ENCODE results near the gene EFCC1. TPM values are rescaled to one million over a fixed set of nuclear protein-coding genes. Genes with fewer than 3 reads are reported as not detected.

Gene EFCC1
- total RNA-seq, 1 experiment from 2014 or later: 0.08 TPM

DNA sequence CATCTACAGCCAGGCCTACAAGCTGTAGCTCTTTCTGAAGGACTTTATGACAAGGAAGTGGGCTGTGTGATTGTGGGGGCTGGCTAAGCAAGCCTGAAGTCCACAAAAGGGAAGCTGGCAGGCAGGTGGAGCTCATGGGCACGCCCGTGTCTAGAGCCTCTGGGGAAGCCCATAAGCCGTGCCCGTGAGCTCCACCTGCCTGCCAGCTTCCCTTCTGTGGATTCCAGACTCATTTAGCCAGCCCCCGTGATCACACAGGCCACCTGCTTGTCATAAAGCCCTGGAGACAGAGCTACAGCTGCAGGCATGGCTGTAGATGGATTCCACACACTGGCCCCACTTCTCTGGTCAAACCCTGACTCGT is 15.2 kb downstream of the EFCC1 start:
- H3K27me3 ChIP-seq: no peaks in the 10 kb centered on the region
- H3K9me3 ChIP-seq (replicated peaks): no peaks in the 10 kb centered on the region
- no peak overlapping the region for H3K4me3 ChIP-seq
- H3K4me1 ChIP-seq: no peaks in the 10 kb centered on the region
- H3K27ac ChIP-seq: no peak overlapping the region
- DNase-seq: peak in 1 of 2 experiments; percentile 13
- no peaks in the 10 kb centered on the region for H3K36me3 ChIP-seq

DNA sequence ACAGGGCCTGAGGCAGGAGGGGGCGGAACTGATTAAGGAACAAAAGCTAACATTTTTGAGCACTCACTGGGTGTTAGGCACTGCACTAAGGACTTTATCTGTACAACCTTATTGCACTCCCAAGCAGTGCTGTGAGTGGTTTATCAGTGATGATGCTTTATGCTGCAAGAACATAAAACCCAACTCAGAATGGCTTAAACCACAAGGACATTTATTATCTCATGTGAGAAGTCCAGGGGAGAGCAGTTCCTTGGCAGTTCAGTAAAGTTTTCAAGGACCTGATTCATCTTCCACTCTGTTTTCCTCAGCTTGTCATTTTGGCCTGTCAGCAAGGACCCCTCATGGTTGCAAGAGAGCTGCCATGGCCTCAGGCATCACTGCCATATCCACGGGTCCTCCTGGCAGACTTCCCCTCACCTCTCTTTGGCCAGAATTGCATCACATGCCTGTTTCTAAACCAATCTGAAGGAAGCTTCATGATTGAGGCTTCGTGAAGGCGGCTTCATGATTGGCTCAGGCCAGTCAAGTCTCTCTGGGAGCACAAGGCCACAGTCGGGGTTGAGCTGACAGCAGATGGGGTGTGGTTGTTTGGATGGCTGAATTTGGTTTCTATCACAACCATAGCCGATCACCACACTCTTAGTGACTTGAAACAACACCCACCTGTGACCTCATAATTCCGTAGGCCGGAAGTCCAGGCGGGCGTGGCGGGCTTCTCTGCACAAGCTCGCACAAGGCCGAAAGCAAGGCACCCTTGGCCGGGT is 15.8 kb downstream of the EFCC1 start:
- H3K27ac ChIP-seq: no peak overlapping the region

DNA sequence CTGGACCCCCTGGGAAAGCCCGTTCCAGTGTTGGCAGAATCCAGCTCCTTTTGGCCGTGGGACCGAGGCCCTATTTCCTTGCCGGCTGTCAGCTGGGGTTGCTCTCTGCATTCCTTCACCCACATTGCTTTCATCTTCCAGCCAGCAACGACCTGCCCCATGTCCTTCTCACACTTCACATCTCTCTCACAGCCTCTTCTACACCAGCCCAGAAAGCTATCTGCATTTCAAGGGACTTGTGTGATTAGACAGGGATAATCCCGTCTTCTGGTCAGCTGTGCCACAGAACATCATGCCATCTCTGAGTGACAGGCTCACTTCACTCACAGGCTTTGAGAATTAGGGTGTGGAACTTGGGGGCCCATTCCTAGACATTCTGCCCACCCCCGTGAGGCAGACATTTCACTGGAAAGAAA is 16.4 kb downstream of the EFCC1 start:
- DNase-seq: no peak
- Histone ChIP-seq H3K27ac (no peak overlapping the region), H3K27me3 (no peaks in the 10 kb centered on the region), H3K9me3 (replicated peaks) (no peaks in the 10 kb centered on the region), H3K4me3 (no peak overlapping the region), H3K4me1 (no peaks in the 10 kb centered on the region), H3K36me3 (no peaks in the 10 kb centered on the region)

More for the DNA sequence above, 15.8 kb downstream of the EFCC1 start:
- H3K36me3 ChIP-seq: no peaks in the 10 kb centered on the region
- H3K4me1 ChIP-seq: no peaks in the 10 kb centered on the region
- H3K9me3 ChIP-seq (replicated peaks): no peaks in the 10 kb centered on the region
- no peak overlapping the region for H3K4me3 ChIP-seq
- no peak for DNase-seq
- H3K27me3 ChIP-seq: no peaks in the 10 kb centered on the region

DNA sequence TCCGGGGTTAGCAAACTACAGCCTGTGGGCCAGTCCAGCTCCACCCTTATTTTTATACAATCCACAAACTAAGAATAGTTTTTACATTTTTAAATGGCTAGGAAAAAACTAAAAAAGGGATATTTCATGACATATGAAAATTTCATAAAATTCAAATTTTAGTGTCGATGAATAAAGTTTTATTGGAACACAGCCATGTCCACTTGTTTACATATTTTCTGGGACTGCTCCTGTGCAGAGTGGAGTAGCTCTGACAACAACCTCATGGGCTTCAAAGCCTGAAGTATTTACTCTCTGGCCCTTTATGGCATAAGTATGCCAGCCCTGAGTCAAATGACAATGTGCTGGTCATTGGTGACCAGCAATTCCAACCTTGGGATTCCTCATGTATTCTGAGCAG is 17.2 kb downstream of the EFCC1 start:
- Histone ChIP-seq H3K4me1 (no peaks in the 10 kb centered on the region), H3K4me3 (no peak overlapping the region), H3K9me3 (replicated peaks) (no peaks in the 10 kb centered on the region)

DNA sequence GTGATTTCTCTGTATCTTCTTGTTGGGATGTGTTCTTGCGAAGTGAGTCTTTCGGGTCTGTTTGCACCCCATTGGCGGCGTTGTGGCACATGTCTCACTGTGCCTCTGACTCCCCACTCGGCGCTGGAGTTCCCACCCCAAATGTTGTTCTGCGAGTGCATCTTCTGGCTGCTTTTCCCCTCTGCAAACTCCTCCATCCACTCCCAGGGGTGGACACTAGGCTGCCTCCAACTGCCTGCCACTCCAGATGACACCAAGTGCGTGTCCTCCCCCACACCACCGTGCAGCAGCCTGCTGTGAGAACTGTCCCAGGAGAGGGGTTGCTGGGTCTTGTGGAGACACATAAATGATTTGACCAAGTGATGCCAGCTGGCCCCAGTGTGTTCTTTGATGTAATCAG is 17.6 kb downstream of the EFCC1 start:
- no peaks in the 10 kb centered on the region for H3K4me1 ChIP-seq

More for the DNA sequence above, 17.2 kb downstream of the EFCC1 start:
- Histone ChIP-seq H3K36me3 (no peaks in the 10 kb centered on the region), H3K27ac (no peak overlapping the region), H3K27me3 (no peaks in the 10 kb centered on the region)
- DNase-seq: no peak

DNA sequence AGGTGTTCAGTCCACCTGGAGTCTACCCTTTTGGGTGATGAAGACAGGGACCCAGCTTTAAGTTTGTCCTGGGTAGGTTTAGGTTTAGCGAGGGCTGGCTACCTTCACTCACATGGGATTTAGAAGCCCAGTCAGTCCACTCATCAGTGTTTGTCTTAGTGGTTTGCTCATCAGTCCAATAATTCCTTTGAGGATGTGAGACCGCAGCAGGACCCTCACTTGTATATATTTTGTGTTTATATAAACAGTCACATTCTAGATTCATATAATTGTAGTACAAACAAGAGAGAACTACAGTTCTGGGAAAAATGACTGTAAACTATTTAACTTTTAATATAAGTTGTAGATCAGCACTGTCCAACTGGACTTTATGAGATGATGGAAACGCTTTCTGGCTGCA is 18.2 kb downstream of the EFCC1 start:
- no peaks in the 10 kb centered on the region for H3K36me3 ChIP-seq

More for the DNA sequence above, 17.6 kb downstream of the EFCC1 start:
- DNase-seq: no peak
- Histone ChIP-seq H3K27me3 (no peaks in the 10 kb centered on the region), H3K36me3 (no peaks in the 10 kb centered on the region), H3K4me3 (no peak overlapping the region), H3K27ac (no peak overlapping the region), H3K9me3 (replicated peaks) (no peaks in the 10 kb centered on the region)

DNA sequence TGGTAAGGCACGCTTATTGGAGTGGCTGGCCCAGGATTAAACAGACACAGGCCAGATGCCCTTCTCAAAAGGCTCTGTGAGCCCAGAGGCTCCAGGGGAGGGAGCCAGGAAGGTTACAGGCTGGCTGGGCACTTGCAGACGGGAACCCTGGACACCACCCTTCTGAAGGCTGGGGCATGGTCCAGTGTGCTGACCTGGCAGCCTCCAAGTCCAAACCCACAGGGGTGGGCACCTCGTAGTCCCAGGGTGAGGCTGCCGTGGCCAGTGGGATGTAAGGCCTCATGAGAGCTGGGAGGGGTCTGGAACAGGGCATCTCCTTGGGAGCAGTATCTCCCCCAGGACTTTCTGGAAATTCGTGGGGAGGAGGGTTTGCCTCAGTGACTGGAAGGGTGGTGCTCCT is 19.6 kb downstream of the EFCC1 start:
- DNase-seq: no peak
- no peak overlapping the region for H3K27ac ChIP-seq

More for the DNA sequence above, 18.2 kb downstream of the EFCC1 start:
- DNase-seq: no peak
- no peak overlapping the region for H3K4me3 ChIP-seq
- H3K27me3 ChIP-seq: no peaks in the 10 kb centered on the region
- H3K27ac ChIP-seq: no peak overlapping the region
- H3K4me1 ChIP-seq: no peaks in the 10 kb centered on the region
- H3K9me3 ChIP-seq (replicated peaks): no peaks in the 10 kb centered on the region

DNA sequence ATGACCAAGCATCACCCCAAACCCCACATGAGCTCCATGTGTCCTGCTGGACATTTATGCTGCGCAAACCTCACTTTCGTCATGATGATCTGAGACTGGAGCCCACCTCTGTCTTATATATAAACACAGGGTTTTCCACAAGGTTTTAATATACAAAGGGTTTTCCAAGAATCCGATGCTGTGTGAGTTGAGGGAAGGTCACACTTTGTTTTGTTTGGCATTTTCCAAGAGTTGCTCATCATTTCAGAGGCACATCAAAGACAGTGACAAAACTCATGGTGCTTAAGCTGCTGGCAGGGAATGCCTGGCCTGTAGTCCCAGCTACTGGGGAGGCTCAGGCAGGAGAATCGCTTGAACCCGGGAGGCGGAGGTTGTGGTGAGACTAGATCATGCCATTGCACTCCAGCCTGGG is 20.0 kb downstream of the EFCC1 start:
- no peaks in the 10 kb centered on the region for H3K4me1 ChIP-seq
- no peaks in the 10 kb centered on the region for H3K27me3 ChIP-seq
- no peak for DNase-seq
- H3K9me3 ChIP-seq (replicated peaks): no peaks in the 10 kb centered on the region
- H3K27ac ChIP-seq: no peak overlapping the region
- H3K4me3 ChIP-seq: no peak overlapping the region
- no peaks in the 10 kb centered on the region for H3K36me3 ChIP-seq

More for the DNA sequence above, 19.6 kb downstream of the EFCC1 start:
- no peaks in the 10 kb centered on the region for H3K27me3 ChIP-seq
- H3K9me3 ChIP-seq (replicated peaks): no peaks in the 10 kb centered on the region
- H3K4me1 ChIP-seq: no peaks in the 10 kb centered on the region
- no peaks in the 10 kb centered on the region for H3K36me3 ChIP-seq
- H3K4me3 ChIP-seq: no peak overlapping the region

DNA sequence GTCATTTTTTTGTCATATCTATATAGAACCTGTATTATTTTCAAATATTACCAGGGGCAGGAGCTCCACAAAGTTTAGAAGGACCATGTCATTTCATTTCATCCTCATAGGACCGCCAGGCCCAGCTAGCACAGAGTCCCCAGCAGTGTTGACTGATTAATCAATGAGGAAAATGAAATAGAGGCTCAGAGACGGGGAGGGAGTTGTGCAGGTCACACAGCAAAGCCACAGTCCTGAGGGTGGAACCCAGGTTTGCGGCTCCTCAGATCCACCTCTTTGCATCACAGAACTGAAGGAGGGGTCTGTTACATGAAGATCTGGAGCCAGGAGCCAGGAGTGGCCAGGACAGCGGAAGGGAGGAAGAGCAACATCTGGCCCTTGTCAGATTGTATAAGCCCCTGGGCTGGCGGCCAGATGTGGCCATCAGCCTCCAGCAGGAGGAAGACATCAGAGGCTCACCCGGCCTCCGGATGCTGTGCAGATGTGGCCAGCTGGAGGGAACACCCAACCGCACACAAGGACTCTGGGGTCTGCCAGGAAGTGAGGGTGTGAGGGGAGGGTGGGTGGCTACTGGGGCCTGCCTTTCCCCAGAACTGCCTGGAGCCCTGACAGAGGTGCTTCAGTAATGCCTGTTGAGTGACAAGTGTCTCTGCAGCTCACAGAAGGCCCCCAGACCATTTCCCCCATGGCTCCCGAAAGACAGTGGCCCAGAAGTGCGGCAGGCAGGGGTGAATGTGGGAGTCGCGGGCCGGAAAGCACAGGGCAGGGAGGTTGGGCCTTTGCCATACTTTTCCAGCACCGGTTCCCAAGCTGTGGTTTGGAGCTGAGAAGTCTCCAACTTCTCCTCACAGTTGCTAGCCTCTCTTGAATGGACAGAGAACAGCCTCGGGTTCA is 21.3 kb downstream of the EFCC1 start:
- H3K27ac ChIP-seq: no peak overlapping the region

DNA sequence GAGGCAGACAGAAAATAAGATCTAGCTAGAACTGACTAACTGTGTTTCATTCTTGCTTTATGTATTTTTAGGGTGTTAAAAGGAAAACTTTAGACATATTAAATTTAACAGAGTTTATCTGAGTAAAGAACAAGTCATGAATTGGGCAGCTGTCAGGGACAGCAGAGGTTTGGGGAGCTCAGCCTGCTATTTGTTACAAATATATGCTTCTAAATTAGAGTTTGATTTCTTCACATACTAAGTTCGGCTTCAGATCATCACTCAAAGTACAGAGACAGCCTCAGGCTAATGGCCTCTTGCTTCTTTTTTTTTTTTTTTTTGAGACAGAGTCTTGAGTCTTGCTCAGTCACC is 21.9 kb downstream of the EFCC1 start:
- no peaks in the 10 kb centered on the region for H3K27me3 ChIP-seq
- no peaks in the 10 kb centered on the region for H3K9me3 ChIP-seq (replicated peaks)
- DNase-seq: no peak
- no peak overlapping the region for H3K4me3 ChIP-seq
- H3K27ac ChIP-seq: no peak overlapping the region
- H3K4me1 ChIP-seq: 0 out of 2 replicates have a peak, but pooled peaks cover 2% of the 10 kb centered on the region
- H3K36me3 ChIP-seq: no peaks in the 10 kb centered on the region

More for the DNA sequence above, 21.3 kb downstream of the EFCC1 start:
- Histone ChIP-seq H3K4me1 (0 out of 2 replicates have a peak, but pooled peaks cover 2% of the 10 kb centered on the region), H3K4me3 (no peak overlapping the region), H3K36me3 (no peaks in the 10 kb centered on the region), H3K9me3 (replicated peaks) (no peaks in the 10 kb centered on the region), H3K27me3 (no peaks in the 10 kb centered on the region)
- no peak for DNase-seq

DNA sequence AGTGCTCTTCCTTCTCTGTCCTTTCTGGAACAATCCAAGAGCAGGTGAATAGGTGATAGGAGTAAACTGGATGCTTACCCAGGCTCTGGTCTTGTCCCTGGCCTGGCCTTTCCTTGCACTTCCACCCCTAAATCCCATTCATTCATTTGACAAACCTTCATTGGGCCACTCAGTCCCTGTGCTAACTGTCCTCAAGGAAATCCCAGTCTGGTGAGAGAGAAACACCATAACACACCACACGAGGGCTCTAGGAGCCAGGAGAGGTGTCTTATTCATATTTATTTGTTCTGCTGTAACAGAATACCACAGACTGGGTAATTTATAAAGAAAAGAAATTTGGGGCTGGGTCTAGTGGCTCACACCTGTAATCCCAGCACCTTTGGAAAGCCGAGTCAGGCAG is 22.8 kb downstream of the EFCC1 start:
- Histone ChIP-seq H3K36me3 (no peaks in the 10 kb centered on the region), H3K4me3 (no peak overlapping the region), H3K4me1 (0 out of 2 replicates have a peak, but pooled peaks cover 2% of the 10 kb centered on the region), H3K9me3 (replicated peaks) (no peaks in the 10 kb centered on the region), H3K27me3 (no peaks in the 10 kb centered on the region), H3K27ac (no peak overlapping the region)
- no peak for DNase-seq

DNA sequence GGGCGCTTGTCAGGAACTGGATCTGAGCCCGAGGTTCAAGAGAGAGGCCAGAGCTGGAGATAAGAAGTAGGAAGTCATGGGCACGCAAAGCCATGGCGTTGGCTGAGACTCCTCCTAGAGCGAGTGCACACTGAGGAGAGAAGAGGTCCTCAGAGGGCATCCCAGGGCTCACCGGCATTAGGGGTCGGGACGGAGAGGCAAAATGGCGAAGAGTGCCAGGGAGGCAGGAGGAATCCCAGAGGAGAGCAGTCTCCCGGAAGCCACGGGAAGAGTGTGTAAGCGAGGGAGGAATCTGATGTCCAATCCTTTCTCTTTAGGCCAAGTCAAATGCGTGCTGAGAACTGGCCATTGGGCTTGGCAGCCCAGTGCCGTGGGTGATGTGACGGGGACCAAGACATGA is 24.0 kb downstream of the EFCC1 start:
- Histone ChIP-seq H3K27me3 (no peaks in the 10 kb centered on the region), H3K9me3 (replicated peaks) (no peaks in the 10 kb centered on the region), H3K4me3 (no peak overlapping the region), H3K4me1 (0 out of 2 replicates have a peak, but pooled peaks cover 2% of the 10 kb centered on the region), H3K27ac (no peak overlapping the region), H3K36me3 (no peaks in the 10 kb centered on the region)
- no peak for DNase-seq

DNA sequence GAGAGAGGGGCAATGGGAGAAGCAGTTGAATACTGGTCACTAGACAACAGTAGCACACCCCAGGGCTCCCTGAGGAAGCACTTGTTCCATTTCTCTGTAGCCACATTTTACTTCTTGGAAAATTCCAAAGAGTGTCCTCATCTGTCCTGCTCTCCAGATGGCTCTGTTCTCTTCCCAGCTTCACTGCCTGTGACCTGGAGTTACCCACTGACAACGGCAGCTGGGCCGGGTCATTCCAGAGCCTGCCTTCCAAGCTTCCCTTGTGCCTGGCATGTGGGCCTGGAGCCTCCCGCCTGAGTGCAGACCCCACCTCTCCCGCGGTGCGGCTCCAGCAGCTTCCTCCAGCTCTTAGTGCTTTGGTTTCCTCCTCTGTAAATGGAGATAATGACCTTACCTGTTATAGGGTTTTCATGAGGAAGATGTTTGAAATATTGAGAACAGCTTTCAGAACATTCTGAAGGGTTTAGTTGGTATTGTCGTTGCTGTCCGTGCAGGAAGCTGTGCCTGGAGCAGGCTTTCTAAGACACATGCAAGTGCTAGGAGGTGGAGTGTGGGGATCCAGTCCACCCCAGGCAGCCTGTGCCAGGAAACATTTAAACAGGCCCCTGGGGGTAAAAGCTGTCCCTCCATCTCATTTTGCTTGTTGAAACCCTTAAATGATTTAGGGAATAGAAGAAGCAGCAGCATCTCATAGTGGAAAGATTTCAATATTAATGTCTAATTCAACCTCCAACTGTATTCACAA is 24.8 kb downstream of the EFCC1 start:
- Histone ChIP-seq H3K27ac (no peak overlapping the region), H3K27me3 (no peaks in the 10 kb centered on the region), H3K4me3 (no peak overlapping the region), H3K36me3 (no peaks in the 10 kb centered on the region), H3K9me3 (replicated peaks) (no peaks in the 10 kb centered on the region), H3K4me1 (0 out of 2 replicates have a peak, but pooled peaks cover 2% of the 10 kb centered on the region)
- no peak for DNase-seq

DNA sequence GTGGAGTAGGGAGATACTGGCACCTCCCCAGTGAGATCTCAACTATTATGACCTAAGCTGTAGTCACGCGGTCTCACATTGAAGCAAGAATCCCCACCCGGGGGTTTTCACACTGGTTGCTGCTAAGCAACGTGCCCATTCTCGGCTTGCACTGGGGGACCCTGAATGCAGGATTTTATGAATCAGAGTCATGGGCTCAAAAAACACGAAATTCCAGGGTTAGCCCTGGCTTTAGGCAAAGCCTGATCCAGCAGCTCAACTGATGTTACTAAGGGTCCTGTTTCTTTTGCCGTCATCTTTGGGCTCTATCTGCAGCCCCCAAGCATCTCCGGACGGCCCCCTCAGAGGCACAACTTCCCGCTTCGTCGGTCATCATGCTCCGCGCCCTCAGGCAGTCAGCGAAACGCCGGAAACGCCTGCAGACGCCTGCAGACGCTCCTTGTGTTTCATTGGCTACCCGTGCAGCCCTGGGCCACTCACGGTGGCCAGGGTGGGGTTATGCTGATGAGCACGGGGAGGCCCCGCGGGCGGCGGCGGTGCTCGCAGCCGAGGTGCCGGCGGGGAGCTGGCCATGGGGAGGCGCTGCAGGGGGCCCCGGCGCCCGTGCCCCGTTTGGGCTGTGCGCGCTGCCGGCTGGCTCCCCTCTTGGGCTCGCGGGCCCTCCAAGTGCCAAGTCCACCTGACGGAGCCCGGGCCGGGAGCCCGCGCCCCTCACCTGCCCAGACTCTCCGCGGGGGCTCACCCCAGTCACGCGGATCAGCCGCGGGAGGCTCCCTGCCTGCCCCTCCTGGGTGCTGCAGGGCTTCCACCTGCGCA is 25.8 kb downstream of the EFCC1 start:
- H3K27ac ChIP-seq: no peak overlapping the region
- H3K9me3 ChIP-seq (replicated peaks): no peaks in the 10 kb centered on the region
- peaks cover 10% of the 10 kb centered on the region; the same call in 1 of the 2 replicates for H3K4me1 ChIP-seq
- no peaks in the 10 kb centered on the region for H3K27me3 ChIP-seq
- peak; percentile 83 to 87 for DNase-seq
- no peaks in the 10 kb centered on the region for H3K36me3 ChIP-seq
- peak overlapping the region; percentile 20 for H3K4me3 ChIP-seq
